Measurements from ENCODE around the gene NPR2.
A peak's percentile ranks its signal among the peaks of the same experiment; 100 is the strongest.

The NPR2 gene

GRCh38 chr9:35839926-35840325 is 48.5 kb downstream of the NPR2 start:
- no peak overlapping the region for H2AFZ ChIP-seq (ENCODE audit: low read depth, low read length)
- H3K4me1 ChIP-seq (ENCODE audit: low read length) = peaks cover 37% of the 10 kb centered on the region
- TF ChIP-seq EZH2phosphoT487 (IDR thresholded peaks at IDR 0.05; ENCODE audit: low read depth) (no peak), CTCF (IDR thresholded peaks at IDR 0.05; ENCODE audit: low read depth, low read length) (no peak)
- H3K36me3 ChIP-seq (replicated peaks; ENCODE audit: low read depth, low read length) = peaks cover 28% of the 10 kb centered on the region
- no peak overlapping the region for H3K9ac ChIP-seq (ENCODE audit: low read length)
- H3K79me2 ChIP-seq (ENCODE audit: low read length) = no peaks in the 10 kb centered on the region
- H3K4me2 ChIP-seq (ENCODE audit: low read length) = no peak overlapping the region
- H4K20me1 ChIP-seq (ENCODE audit: insufficient read depth, low read length) = no peaks in the 10 kb centered on the region
- no peak overlapping the region for H3K27ac ChIP-seq (ENCODE audit: low read length)
- H3K4me3 ChIP-seq (ENCODE audit: low read length) = no peak overlapping the region
- no peaks in the 10 kb centered on the region for H3K27me3 ChIP-seq (ENCODE audit: low read depth, low read length)
- H3K9me3 ChIP-seq (ENCODE audit: insufficient read depth, low read length) = no peaks in the 10 kb centered on the region

- Histone ChIP-seq H3K9ac (ENCODE audit: low read length) (no peak overlapping the region), H3K4me1 (ENCODE audit: low read length) (peaks cover 40% of the 10 kb centered on the region)
These were observed 49.7 kb downstream of the NPR2 start for GRCh38 chr9:35840881-35841644.

GRCh38 chr9:35841645-35841900 is 50.2 kb downstream of the NPR2 start:
- no peak overlapping the region for H3K9ac ChIP-seq (ENCODE audit: low read length)
- H3K27me3 ChIP-seq (ENCODE audit: low read depth, low read length) = no peaks in the 10 kb centered on the region
- no peak overlapping the region for H3K4me2 ChIP-seq (ENCODE audit: low read length)
- H2AFZ ChIP-seq (ENCODE audit: low read depth, low read length) = no peak overlapping the region
- no peaks in the 10 kb centered on the region for H3K79me2 ChIP-seq (ENCODE audit: low read length)
- H3K4me1 ChIP-seq (ENCODE audit: low read length) = peaks cover 40% of the 10 kb centered on the region
- H4K20me1 ChIP-seq (ENCODE audit: insufficient read depth, low read length) = no peaks in the 10 kb centered on the region
- TF ChIP-seq CTCF (IDR thresholded peaks at IDR 0.05; ENCODE audit: low read depth, low read length) = no peak
- no peak for TF ChIP-seq EZH2phosphoT487 (IDR thresholded peaks at IDR 0.05; ENCODE audit: low read depth)
- peaks cover 23% of the 10 kb centered on the region for H3K36me3 ChIP-seq (replicated peaks; ENCODE audit: low read depth, low read length)
- no peak overlapping the region for H3K27ac ChIP-seq (ENCODE audit: low read length)
- no peak overlapping the region for H3K4me3 ChIP-seq (ENCODE audit: low read length)
- H3K9me3 ChIP-seq (ENCODE audit: insufficient read depth, low read length) = no peaks in the 10 kb centered on the region

More at GRCh38 chr9:35840881-35841644, 49.7 kb downstream of the NPR2 start:
- Histone ChIP-seq H3K27me3 (ENCODE audit: low read depth, low read length) (no peaks in the 10 kb centered on the region), H3K36me3 (replicated peaks; ENCODE audit: low read depth, low read length) (peaks cover 23% of the 10 kb centered on the region), H3K27ac (ENCODE audit: low read length) (no peak overlapping the region), H3K79me2 (ENCODE audit: low read length) (no peaks in the 10 kb centered on the region), H4K20me1 (ENCODE audit: insufficient read depth, low read length) (no peaks in the 10 kb centered on the region), H2AFZ (ENCODE audit: low read depth, low read length) (no peak overlapping the region), H3K9me3 (ENCODE audit: insufficient read depth, low read length) (no peaks in the 10 kb centered on the region), H3K4me2 (ENCODE audit: low read length) (no peak overlapping the region), H3K4me3 (ENCODE audit: low read length) (no peak overlapping the region)
- TF ChIP-seq EZH2phosphoT487 (IDR thresholded peaks at IDR 0.05; ENCODE audit: low read depth) = no peak
- no peak for TF ChIP-seq CTCF (IDR thresholded peaks at IDR 0.05; ENCODE audit: low read depth, low read length)

- Histone ChIP-seq H3K27ac (ENCODE audit: low read length) (no peak overlapping the region; the same call in 1 of the 2 replicates), H3K9ac (ENCODE audit: low read length) (peak overlapping the region; percentile 17; the same call in 1 of the 2 replicates), H3K4me1 (ENCODE audit: low read length) (peaks cover 42% of the 10 kb centered on the region), H3K79me2 (ENCODE audit: low read length) (no peaks in the 10 kb centered on the region), H4K20me1 (ENCODE audit: insufficient read depth, low read length) (no peaks in the 10 kb centered on the region), H3K9me3 (ENCODE audit: insufficient read depth, low read length) (no peaks in the 10 kb centered on the region), H3K27me3 (ENCODE audit: low read depth, low read length) (no peaks in the 10 kb centered on the region), H3K36me3 (replicated peaks; ENCODE audit: low read depth, low read length) (peaks cover 26% of the 10 kb centered on the region), H2AFZ (ENCODE audit: low read depth, low read length) (no peak overlapping the region), H3K4me2 (ENCODE audit: low read length) (peak overlapping the region; percentile 46), H3K4me3 (ENCODE audit: low read length) (peak overlapping the region; percentile 5; the same call in 1 of the 2 replicates)
- TF ChIP-seq CTCF (IDR thresholded peaks at IDR 0.05; ENCODE audit: low read depth, low read length) (no peak), EZH2phosphoT487 (IDR thresholded peaks at IDR 0.05; ENCODE audit: low read depth) (no peak)
These were observed 50.8 kb downstream of the NPR2 start for GRCh38 chr9:35842020-35842745.

Measured in OCI-LY3 (cell line).